KMS-11 (cell line): ENCODE measurements around the gene FBXO44.

Experiments
- H2AFZ ChIP-seq: fragments of 200-600 bp; sonication (generic); 2 replicates; pipeline ENCODE4 v1.6.1; 2016; ENCODE audit warnings: antibody characterized with exemption, mixed run types, low read depth
- H3K27ac ChIP-seq: fragments of 200-600 bp; sonication (generic); 2 replicates; pipeline ENCODE4 v1.6.1; 2016; ENCODE audit warnings: mild to moderate bottlenecking, mixed run types
- H3K27me3 ChIP-seq: fragments of 200-600 bp; sonication (generic); 2 replicates; pipeline ENCODE4 v1.6.1; 2017; ENCODE audit warnings: mild to moderate bottlenecking, low read depth, mixed run types, moderate library complexity; ENCODE audit not compliant: insufficient read depth
- H3K36me3 ChIP-seq: fragments of 200-600 bp; sonication (generic); 2 replicates; pipeline ENCODE4 v1.6.1; 2017; ENCODE audit warnings: mild to moderate bottlenecking, mixed run types; ENCODE audit not compliant: insufficient read depth
- H3K4me1 ChIP-seq: fragments of 200-600 bp; sonication (generic); 2 replicates; pipeline ENCODE4 v1.6.1; 2016; ENCODE audit warnings: mild to moderate bottlenecking, low read depth, mixed run types; ENCODE audit not compliant: poor library complexity, severe bottlenecking
- H3K4me2 ChIP-seq: fragments of 200-600 bp; sonication (generic); 2 replicates; pipeline ENCODE4 v1.7.0; 2016; ENCODE audit warnings: mild to moderate bottlenecking, mixed run types
- H3K4me3 ChIP-seq: fragments of 200-600 bp; sonication (generic); IDR thresholded peaks from 2 replicates; pipeline ENCODE4 v1.6.1; 2017; ENCODE audit warnings: low read depth, low read length, mixed read lengths; ENCODE audit not compliant: insufficient read depth
- H3K79me2 ChIP-seq: fragments of 200-600 bp; sonication (generic); 2 replicates; pipeline ENCODE4 v1.6.1; 2016; ENCODE audit warnings: low read depth, mixed run types; ENCODE audit not compliant: insufficient read depth
- H3K9ac ChIP-seq: fragments of 200-600 bp; sonication (generic); 2 replicates; pipeline ENCODE4 v1.6.1; 2016; ENCODE audit warnings: mild to moderate bottlenecking, mixed run types
- H4K20me1 ChIP-seq: fragments of 200-600 bp; sonication (generic); 2 replicates; pipeline ENCODE4 v1.6.1; 2016; ENCODE audit warnings: mild to moderate bottlenecking, mixed run types; ENCODE audit not compliant: insufficient read depth
- CTCF ChIP-seq: fragments of 200-600 bp; sonication (generic); conservative IDR thresholded peaks from 2 replicates; pipeline ENCODE4 v1.6.1; 2017; ENCODE audit warnings: low read depth, mild to moderate bottlenecking, antibody characterized with exemption, low read length, moderate library complexity, mixed read lengths

Gene FBXO44

GRCh38 chr1:11634365-11635192 is 20.1 kb upstream of the FBXO44 start:
- no peaks in the 10 kb centered on the region for H3K79me2 ChIP-seq
- TF ChIP-seq CTCF = no peak
- H3K4me2 ChIP-seq = no peak overlapping the region
- H3K9ac ChIP-seq = no peak overlapping the region
- no peaks in the 10 kb centered on the region for H4K20me1 ChIP-seq
- H3K4me1 ChIP-seq = no peaks in the 10 kb centered on the region
- H3K27ac ChIP-seq = no peak overlapping the region
- no peaks in the 10 kb centered on the region for H3K36me3 ChIP-seq
- peaks cover 82% of the 10 kb centered on the region for H3K27me3 ChIP-seq
- no peak overlapping the region for H3K4me3 ChIP-seq
- H2AFZ ChIP-seq = no peak overlapping the region

- Histone ChIP-seq H4K20me1 (no peaks in the 10 kb centered on the region), H2AFZ (no peak overlapping the region), H3K27ac (no peak overlapping the region), H3K4me1 (no peaks in the 10 kb centered on the region), H3K27me3 (peaks cover 58% of the 10 kb centered on the region), H3K4me3 (no peak overlapping the region), H3K36me3 (no peaks in the 10 kb centered on the region), H3K79me2 (no peaks in the 10 kb centered on the region), H3K9ac (no peak overlapping the region), H3K4me2 (no peak overlapping the region)
- no peak for TF ChIP-seq CTCF
Observed at GRCh38 chr1:11638121-11638520, 16.6 kb upstream of the FBXO44 start.

GRCh38 chr1:11639372-11639771 is 15.3 kb upstream of the FBXO44 start:
- Histone ChIP-seq H4K20me1 (no peaks in the 10 kb centered on the region), H3K27ac (no peak overlapping the region), H3K9ac (no peak overlapping the region), H3K4me1 (no peaks in the 10 kb centered on the region), H3K4me3 (no peak overlapping the region), H3K27me3 (peaks cover 45% of the 10 kb centered on the region), H2AFZ (no peak overlapping the region), H3K36me3 (no peaks in the 10 kb centered on the region), H3K79me2 (no peaks in the 10 kb centered on the region), H3K4me2 (no peak overlapping the region)
- no peak for TF ChIP-seq CTCF

GRCh38 chr1:11640101-11640500 is 14.6 kb upstream of the FBXO44 start:
- peaks cover 38% of the 10 kb centered on the region for H3K27me3 ChIP-seq

More at GRCh38 chr1:11640101-11640500, 14.6 kb upstream of the FBXO44 start:
- Histone ChIP-seq H3K9ac (no peak overlapping the region), H3K36me3 (no peaks in the 10 kb centered on the region), H3K4me1 (no peaks in the 10 kb centered on the region), H3K79me2 (no peaks in the 10 kb centered on the region), H3K27ac (no peak overlapping the region), H3K4me2 (no peak overlapping the region), H2AFZ (no peak overlapping the region), H4K20me1 (no peaks in the 10 kb centered on the region), H3K4me3 (no peak overlapping the region)
- TF ChIP-seq CTCF = no peak
